CD4-positive, alpha-beta memory T cell (primary cell): ENCODE data around the gene GAS7. TPM values are rescaled to one million over a fixed set of nuclear protein-coding genes. Genes with fewer than 3 reads are reported as not detected.

Experiments
- CTCF ChIA-PET: fragments of 350-600 bp; sonication (Branson Sonifier 250); formaldehyde crosslinking; loops from one replicate; lab custom pipeline; 2021; ENCODE audit warnings: inconsistent platforms; ENCODE audit not compliant: partially characterized antibody; lab: Charles Lee
- POLR2A ChIA-PET: fragments of 350-600 bp; sonication (Branson Sonifier 250); formaldehyde crosslinking; loops from one replicate; lab custom pipeline; 2021; ENCODE audit not compliant: partially characterized antibody; lab: Charles Lee
- DNase-seq, 5 donors: peaks; one replicate each; pipeline versions ENCODE4 v3.0.0 to v3.0.0-alpha.2; 2020 to 2022; ENCODE audit warnings: mixed read lengths in 1 of 5
- H3K27ac ChIP-seq: one replicate; pipeline ENCODE4 v1.7.0; 2013; ENCODE audit warnings: low read depth, low read length
- H3K27me3 ChIP-seq: 2 replicates; pipeline ENCODE4 v1.7.0; 2013; ENCODE audit warnings: mild to moderate bottlenecking, low read length, moderate library complexity; ENCODE audit not compliant: insufficient read depth
- H3K36me3 ChIP-seq: 2 replicates; pipeline ENCODE4 v1.7.0; 2013; ENCODE audit warnings: mild to moderate bottlenecking, low read length, moderate library complexity; ENCODE audit not compliant: insufficient read depth
- H3K4me1 ChIP-seq: 2 replicates; pipeline ENCODE4 v1.7.0; 2013; ENCODE audit warnings: mild to moderate bottlenecking, low read length, moderate library complexity; ENCODE audit not compliant: insufficient read depth
- H3K4me3 ChIP-seq, 2 donors: one replicate each; pipeline ENCODE4 v1.7.0; 2013; ENCODE audit warnings: low read length in 2 of 2, mild to moderate bottlenecking in 1 of 2
- H3K9me3 ChIP-seq, 2 donors: one replicate each; pipeline ENCODE4 v1.7.0; 2013; ENCODE audit warnings: low read length in 2 of 2, control low read depth in 1 of 2; ENCODE audit not compliant: control insufficient read depth in 1 of 2
- H3K27ac Mint-ChIP-seq, 7 donors: one replicate each; pipeline ENCODE4 v1.8.0; 2020 to 2021; ENCODE audit warnings: mixed read lengths in 7 of 7, mild to moderate bottlenecking in 6 of 7, inconsistent platforms in 3 of 7, moderate library complexity in 3 of 7
- H3K27me3 Mint-ChIP-seq, 2 donors: one replicate each; pipeline ENCODE4 v1.8.0; 2020 to 2021; ENCODE audit warnings: mixed read lengths in 2 of 2
- H3K36me3 Mint-ChIP-seq, 2 donors: one replicate each; pipeline ENCODE4 v1.8.0; 2020 to 2021; ENCODE audit warnings: mixed read lengths in 2 of 2, inconsistent platforms in 1 of 2, mild to moderate bottlenecking in 1 of 2
- H3K4me1 Mint-ChIP-seq, 4 donors: one replicate each; pipeline ENCODE4 v1.8.0; 2020 to 2021; ENCODE audit warnings: mixed read lengths in 4 of 4, mild to moderate bottlenecking in 1 of 4
- H3K4me3 Mint-ChIP-seq, 8 donors: one replicate each; pipeline ENCODE4 v1.8.0; 2020 to 2021; ENCODE audit warnings: mixed read lengths in 8 of 8, mild to moderate bottlenecking in 7 of 8, moderate library complexity in 6 of 8, inconsistent platforms in 3 of 8
- H3K9me3 Mint-ChIP-seq, 8 donors: one replicate each; pipeline ENCODE4 v1.8.0; 2020 to 2021; ENCODE audit warnings: mixed read lengths in 8 of 8, mild to moderate bottlenecking in 5 of 8, inconsistent platforms in 3 of 8, moderate library complexity in 1 of 8
- intact Hi-C: fragments of 100-400 bp; cut with micrococcal nuclease; formaldehyde crosslinking; loops from one replicate; pipeline ENCODE4 v1.15.1; 2023
- polyA plus RNA-seq, 2 donors: library from polyadenylated mRNA; unstranded; fragments of 300-500 nt; fragmentation: Illumina TruSeq; gene quantifications; one replicate each; pipeline ENCODE4 v1.2.3, GENCODE V29; 2021
- total RNA-seq, 2 experiments: library from RNA; stranded (reverse); gene quantifications; one replicate each; pipeline ENCODE4 v1.2.3, GENCODE V29; 2021

The GAS7 gene
- total and polyA plus RNA-seq, 4 experiments from 2014 or later: 0.42 to 5.2 (median 3.0) TPM

DNA sequence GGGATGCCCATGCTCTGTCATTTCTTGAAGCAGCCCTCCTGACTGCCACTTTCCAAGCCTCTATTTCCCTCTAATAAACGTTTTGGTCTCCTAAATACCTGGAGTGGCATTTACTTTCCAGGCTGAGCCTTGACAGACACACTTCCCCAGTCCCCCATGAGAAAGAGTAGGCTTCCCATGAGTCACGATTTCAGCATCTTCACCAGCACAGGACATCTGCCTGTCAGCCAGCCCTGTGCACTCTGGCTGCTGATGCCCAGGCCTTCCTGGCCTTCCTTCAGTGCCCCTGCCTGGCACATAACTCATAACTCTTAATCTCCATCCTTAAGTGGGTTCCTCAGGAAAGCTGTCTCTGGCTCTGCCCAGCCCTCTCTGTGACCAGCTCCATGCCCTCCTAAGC, 30.8 kb upstream of the GAS7 start:
- H3K27ac Mint-ChIP-seq: no peak overlapping the region
- H3K36me3 ChIP-seq: no peaks in the 10 kb centered on the region
- no peaks in the 10 kb centered on the region for H3K9me3 ChIP-seq
- no peak overlapping the region for H3K4me3 Mint-ChIP-seq
- H3K9me3 Mint-ChIP-seq: peaks cover 0 to 13% (median 3%) of the 10 kb centered on the region in 8 donors
- CTCF ChIA-PET: interaction anchor here (1.1 kb wide), 1 partner anchor 299 kb away, joined by 3 read pairs; no protein-coding TSS in a partner anchor
- H3K36me3 Mint-ChIP-seq: peaks cover 0 to 3% of the 10 kb centered on the region in 2 donors
- intact Hi-C loops: no loop called here
- H3K4me1 ChIP-seq: no peaks in the 10 kb centered on the region
- H3K4me1 Mint-ChIP-seq: no peaks in the 10 kb centered on the region
- H3K27ac ChIP-seq: no peak overlapping the region
- H3K27me3 Mint-ChIP-seq: peaks cover 0 to under 1% of the 10 kb centered on the region in 2 donors
- no peak overlapping the region for H3K4me3 ChIP-seq
- H3K27me3 ChIP-seq: no peaks in the 10 kb centered on the region
- POLR2A ChIA-PET: no interaction called here
- DNase-seq: no peak

DNA sequence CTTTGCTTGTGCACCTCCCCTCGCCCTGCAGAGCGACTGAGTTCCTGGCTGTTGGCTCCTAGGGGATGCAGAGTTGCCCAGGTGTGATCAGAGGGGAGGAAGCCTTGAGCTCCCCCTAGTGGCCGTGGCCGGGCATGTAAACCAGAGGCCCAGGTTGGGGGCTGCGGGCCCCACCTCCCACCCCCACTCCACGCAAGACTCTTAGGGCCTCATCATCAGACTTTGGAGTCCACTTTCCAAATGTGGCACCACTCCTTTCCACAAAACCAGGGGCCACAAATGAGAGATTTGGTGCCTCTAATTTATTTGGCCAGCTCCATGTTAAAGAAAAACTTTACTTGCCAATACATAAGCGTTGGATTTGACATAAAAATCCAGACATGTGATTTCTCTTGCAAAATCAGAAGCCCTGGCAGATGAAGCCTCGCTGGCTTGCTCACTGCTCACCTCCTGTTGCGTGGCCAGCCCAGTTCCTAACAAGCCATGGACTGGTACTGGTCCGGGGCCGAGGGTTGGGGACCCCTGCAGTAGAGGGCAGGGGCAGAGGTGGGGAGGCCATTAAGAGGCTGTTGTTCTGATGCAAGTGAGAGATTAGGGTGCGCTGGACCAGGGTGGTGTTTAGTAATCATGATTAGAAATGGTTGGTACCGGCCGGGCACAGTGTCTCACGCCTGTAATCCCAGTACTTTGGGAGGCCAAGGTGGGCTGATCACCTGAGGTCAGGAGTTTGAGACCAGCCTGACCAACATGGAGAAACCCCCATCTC, 28.7 kb upstream of the GAS7 start:
- DNase-seq: peak in 4 of 5 donors; percentile 4 to 19 (median 13)
- POLR2A ChIA-PET: interaction anchor here (1.4 kb wide), 1 partner anchor 112 kb away, joined by 5 read pairs; no protein-coding TSS in a partner anchor

DNA sequence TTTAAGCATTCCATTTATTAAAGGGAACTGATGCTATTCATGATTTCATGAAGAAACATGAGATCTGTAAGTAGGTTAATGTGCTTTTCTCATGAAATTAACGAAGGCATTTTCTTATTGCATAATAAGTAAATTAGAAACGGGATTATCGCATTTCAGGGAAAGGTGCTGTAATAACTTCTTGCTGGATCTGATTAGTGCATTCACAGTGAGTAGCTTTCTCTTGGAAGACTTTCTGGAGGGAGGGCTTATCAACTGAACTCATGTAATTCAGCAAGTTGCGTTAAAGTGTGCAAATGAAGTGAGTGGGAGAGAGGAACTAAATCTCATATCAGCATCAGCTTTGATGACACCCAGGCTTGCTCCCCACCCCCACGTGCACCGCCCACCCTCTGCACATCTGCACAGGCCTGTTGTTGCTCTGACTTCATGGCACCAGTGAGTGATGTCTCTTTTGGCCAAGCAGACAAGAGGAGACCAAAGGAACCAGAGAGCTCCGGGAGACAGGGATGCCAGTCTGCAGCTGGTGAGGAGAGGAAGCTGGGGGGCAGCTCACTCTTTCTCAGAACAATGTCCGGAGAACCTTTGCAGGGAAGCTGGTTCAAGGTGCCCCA, 26.3 kb upstream of the GAS7 start:
- ChIA-PET CTCF (interaction anchor here (1.6 kb wide), 1 partner anchor 9 kb away, joined by 4 read pairs; no protein-coding TSS in a partner anchor), POLR2A (no interaction called here)
- no peaks in the 10 kb centered on the region for H3K4me1 ChIP-seq

More for the DNA sequence above, 28.7 kb upstream of the GAS7 start:
- peaks cover 0 to 20% (median 6%) of the 10 kb centered on the region in 8 donors for H3K9me3 Mint-ChIP-seq
- no peak overlapping the region for H3K27ac Mint-ChIP-seq
- peaks cover 0 to 3% of the 10 kb centered on the region in 2 donors for H3K36me3 Mint-ChIP-seq
- H3K9me3 ChIP-seq: no peaks in the 10 kb centered on the region
- H3K27ac ChIP-seq: no peak overlapping the region
- no peaks in the 10 kb centered on the region for H3K4me1 Mint-ChIP-seq
- H3K36me3 ChIP-seq: no peaks in the 10 kb centered on the region
- H3K4me1 ChIP-seq: no peaks in the 10 kb centered on the region
- H3K4me3 ChIP-seq: no peak overlapping the region
- CTCF ChIA-PET: interaction anchor here (1.0 to 2.2 kb wide), 5 partner anchors 11 to 302 kb away, joined by 3 to 10 read pairs (median 7); no protein-coding TSS in a partner anchor
- no peaks in the 10 kb centered on the region for H3K27me3 Mint-ChIP-seq
- intact Hi-C loops: no loop called here
- H3K4me3 Mint-ChIP-seq: no peak overlapping the region
- no peaks in the 10 kb centered on the region for H3K27me3 ChIP-seq

DNA sequence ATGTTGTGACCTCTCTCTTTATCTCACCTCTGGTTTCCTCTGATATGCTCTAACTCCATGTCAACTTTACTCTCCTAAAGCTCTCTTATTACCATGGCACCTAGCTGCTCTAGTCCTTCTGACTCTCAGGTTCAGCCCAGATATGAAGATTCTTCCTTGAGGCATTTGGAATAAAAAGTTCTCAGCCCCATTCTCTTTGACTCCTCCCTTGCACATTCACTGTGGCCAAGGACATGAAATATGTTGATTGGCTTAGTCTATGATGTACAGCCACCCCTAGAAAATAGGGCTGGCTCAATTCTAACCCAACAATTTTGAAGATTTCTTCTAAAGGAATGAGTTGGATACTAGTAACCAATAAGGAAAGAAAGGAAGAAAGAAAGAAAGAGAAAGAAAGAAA, 20.8 kb upstream of the GAS7 start:
- intact Hi-C loops: no loop called here
- ChIA-PET CTCF (no interaction called here), POLR2A (no interaction called here)
- DNase-seq: no peak
- no peaks in the 10 kb centered on the region for H3K27me3 ChIP-seq
- H3K4me3 ChIP-seq: no peak overlapping the region
- H3K27me3 Mint-ChIP-seq: peaks cover 0 to 2% of the 10 kb centered on the region in 2 donors
- no peaks in the 10 kb centered on the region for H3K4me1 Mint-ChIP-seq
- no peaks in the 10 kb centered on the region for H3K36me3 Mint-ChIP-seq
- peak overlapping the region in 1 of 7 donors; percentile 14 for H3K27ac Mint-ChIP-seq
- no peaks in the 10 kb centered on the region for H3K36me3 ChIP-seq
- H3K9me3 ChIP-seq: no peaks in the 10 kb centered on the region
- peaks cover 0 to 24% (median 14%) of the 10 kb centered on the region in 8 donors for H3K9me3 Mint-ChIP-seq
- H3K4me1 ChIP-seq: no peaks in the 10 kb centered on the region
- no peak overlapping the region for H3K27ac ChIP-seq
- no peak overlapping the region for H3K4me3 Mint-ChIP-seq

More for the DNA sequence above, 26.3 kb upstream of the GAS7 start:
- H3K36me3 ChIP-seq: no peaks in the 10 kb centered on the region
- no peaks in the 10 kb centered on the region for H3K4me1 Mint-ChIP-seq
- H3K36me3 Mint-ChIP-seq: no peaks in the 10 kb centered on the region
- DNase-seq: peak in 1 of 5 donors; percentile 40
- H3K4me3 Mint-ChIP-seq: no peak overlapping the region
- no peaks in the 10 kb centered on the region for H3K9me3 ChIP-seq
- no peak overlapping the region for H3K27ac ChIP-seq
- no peaks in the 10 kb centered on the region for H3K27me3 Mint-ChIP-seq
- H3K9me3 Mint-ChIP-seq: peaks cover 0 to 22% (median 10%) of the 10 kb centered on the region in 8 donors
- H3K27ac Mint-ChIP-seq: no peak overlapping the region
- intact Hi-C loops: no loop called here
- no peaks in the 10 kb centered on the region for H3K27me3 ChIP-seq
- H3K4me3 ChIP-seq: no peak overlapping the region

DNA sequence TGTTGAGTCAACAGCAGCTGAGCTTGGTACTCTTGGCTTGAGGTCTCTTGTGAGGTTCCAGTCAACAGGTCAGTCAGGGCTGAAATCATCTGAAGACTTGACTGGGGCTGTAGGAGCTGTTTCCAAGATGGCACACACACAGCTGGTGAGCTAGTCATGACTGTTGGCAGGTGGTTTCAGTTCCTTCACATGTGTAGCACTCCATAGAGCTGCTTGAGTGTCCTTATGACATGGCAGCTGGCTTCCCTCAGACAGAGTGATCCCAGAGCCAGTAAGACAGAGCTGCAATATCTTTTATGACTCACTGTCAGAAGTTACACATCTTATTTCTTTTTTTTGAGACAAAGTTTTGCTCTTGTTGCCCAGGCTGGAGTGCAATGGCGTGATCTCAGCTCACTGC, 19.5 kb upstream of the GAS7 start:
- Mint-ChIP-seq H3K4me1 (no peaks in the 10 kb centered on the region), H3K9me3 (peaks cover 0 to 20% (median 11%) of the 10 kb centered on the region in 8 donors), H3K27me3 (peaks cover 0 to 2% of the 10 kb centered on the region in 2 donors), H3K27ac (no peak overlapping the region), H3K4me3 (no peak overlapping the region), H3K36me3 (no peaks in the 10 kb centered on the region)
- no peak for DNase-seq
- H3K27ac ChIP-seq: no peak overlapping the region
- no peak overlapping the region for H3K4me3 ChIP-seq
- no peaks in the 10 kb centered on the region for H3K9me3 ChIP-seq
- CTCF ChIA-PET: no interaction called here
- intact Hi-C loops: no loop called here
- no peaks in the 10 kb centered on the region for H3K27me3 ChIP-seq
- POLR2A ChIA-PET: no interaction called here
- H3K36me3 ChIP-seq: no peaks in the 10 kb centered on the region
- H3K4me1 ChIP-seq: no peaks in the 10 kb centered on the region

DNA sequence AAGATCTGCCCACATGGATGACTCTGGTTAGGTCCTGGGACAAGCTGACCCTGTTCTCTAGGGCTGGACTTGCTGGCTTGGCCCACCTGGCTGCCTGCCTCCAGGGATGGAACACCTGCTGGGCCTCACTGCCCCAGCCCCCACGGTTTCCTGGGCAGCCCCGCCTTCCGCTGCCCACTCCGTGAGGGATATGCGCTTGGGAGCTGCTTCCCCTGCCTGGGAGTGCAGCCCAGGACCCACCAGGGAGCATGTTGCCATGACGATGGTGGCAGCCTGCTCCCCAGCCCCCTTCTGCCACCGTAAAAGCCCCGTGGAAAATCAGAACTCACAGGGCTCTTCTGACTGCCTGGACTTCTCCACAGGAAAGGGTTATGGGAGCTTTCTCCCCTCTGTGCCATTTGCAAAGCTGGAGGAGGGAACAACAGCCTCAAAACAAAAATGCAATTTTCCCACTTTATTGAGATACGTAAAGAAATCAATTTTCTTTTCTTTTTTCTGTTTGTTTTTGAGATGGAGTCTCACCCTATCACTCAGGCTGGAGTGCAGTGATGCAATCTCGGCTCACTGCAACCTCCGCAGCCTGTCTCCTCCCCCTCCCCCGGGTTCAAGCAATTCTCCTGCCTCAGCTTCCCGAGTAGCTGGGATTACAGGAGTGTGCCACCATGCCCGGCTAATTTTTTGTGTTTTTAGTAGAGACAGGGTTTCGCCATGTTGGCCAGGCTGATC, 18.0 kb upstream of the GAS7 start:
- H3K27ac Mint-ChIP-seq: no peak overlapping the region
- CTCF ChIA-PET: interaction anchor here (0.7 kb wide), 1 partner anchor 10 kb away, joined by 3 read pairs; no protein-coding TSS in a partner anchor
- H3K36me3 ChIP-seq: no peaks in the 10 kb centered on the region

DNA sequence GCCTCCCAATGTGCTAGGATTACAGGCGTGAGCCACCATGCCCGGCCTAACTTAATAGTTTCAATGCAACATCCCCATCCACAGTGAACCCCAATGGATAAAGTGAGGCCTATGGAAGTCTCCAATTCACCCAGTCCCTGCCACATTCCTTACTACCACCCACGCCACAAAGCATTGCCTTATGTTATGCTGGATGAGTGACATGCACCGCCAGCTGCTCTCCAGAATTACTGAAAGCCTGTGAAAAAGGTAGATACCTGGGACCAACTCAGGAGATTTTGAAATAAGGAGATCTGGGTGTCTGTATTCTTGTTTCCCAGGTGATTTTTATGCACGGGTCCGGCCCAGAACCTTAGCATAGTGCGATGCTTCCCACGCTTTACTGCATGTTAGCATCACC, 16.9 kb upstream of the GAS7 start:
- POLR2A ChIA-PET: no interaction called here
- Mint-ChIP-seq H3K36me3 (no peaks in the 10 kb centered on the region), H3K4me1 (no peaks in the 10 kb centered on the region), H3K27me3 (peaks cover 0 to 2% of the 10 kb centered on the region in 2 donors), H3K9me3 (peaks cover 0 to 14% (median 9%) of the 10 kb centered on the region in 8 donors), H3K4me3 (no peak overlapping the region), H3K27ac (no peak overlapping the region)
- DNase-seq: no peak
- Histone ChIP-seq H3K27ac (no peak overlapping the region), H3K9me3 (no peaks in the 10 kb centered on the region), H3K4me1 (no peaks in the 10 kb centered on the region), H3K36me3 (no peaks in the 10 kb centered on the region), H3K27me3 (no peaks in the 10 kb centered on the region), H3K4me3 (no peak overlapping the region)
- intact Hi-C loops: no loop called here
- CTCF ChIA-PET: no interaction called here

More for the DNA sequence above, 18.0 kb upstream of the GAS7 start:
- no peaks in the 10 kb centered on the region for H3K27me3 ChIP-seq
- H3K9me3 Mint-ChIP-seq: peaks cover 0 to 14% (median 9%) of the 10 kb centered on the region in 8 donors
- H3K4me1 ChIP-seq: no peaks in the 10 kb centered on the region
- no peak overlapping the region for H3K4me3 Mint-ChIP-seq
- peaks cover 0 to 2% of the 10 kb centered on the region in 2 donors for H3K27me3 Mint-ChIP-seq
- no peaks in the 10 kb centered on the region for H3K9me3 ChIP-seq
- intact Hi-C loops: no loop called here
- H3K4me1 Mint-ChIP-seq: no peaks in the 10 kb centered on the region
- H3K4me3 ChIP-seq: no peak overlapping the region
- H3K36me3 Mint-ChIP-seq: no peaks in the 10 kb centered on the region
- no peak overlapping the region for H3K27ac ChIP-seq
- no peak for DNase-seq
- POLR2A ChIA-PET: no interaction called here
